NOMO-1 treated with dmso at 0.1 percent for 144 hours (cell line): ENCODE measurements around the gene MLKL.

Experiments used
- DNase-seq: peaks from one replicate; lab custom pipeline; 2025; ENCODE audit not compliant: unreplicated experiment; lab: John Stamatoyannopoulos, UW

Gene MLKL

DNA sequence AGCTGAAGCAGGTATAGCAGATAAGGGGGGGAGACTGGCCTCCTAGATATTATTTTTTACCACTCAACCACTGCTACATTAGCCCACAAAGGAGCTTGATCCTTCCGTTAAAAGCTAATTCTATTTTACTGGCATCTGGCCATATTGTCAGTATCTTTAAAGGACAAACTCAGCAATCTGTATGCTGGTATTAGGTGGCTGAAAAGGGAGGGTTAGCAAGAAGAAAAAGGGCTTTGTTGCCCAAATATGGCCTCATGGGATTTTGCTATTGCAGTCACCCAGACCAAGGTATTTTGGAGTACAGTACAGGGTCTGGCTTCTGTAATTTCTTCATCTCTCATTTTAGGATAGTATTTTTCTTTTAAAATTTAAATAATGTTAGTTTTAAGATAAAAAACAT is 48.4 kb downstream of the MLKL start:
- DNase-seq = no peak

GRCh38 chr16:74651841-74652240 is 48.8 kb downstream of the MLKL start:
- DNase-seq = no peak

- DNase-seq = no peak
Measured at GRCh38 chr16:74650966-74651567, 49.6 kb downstream of the MLKL start.

GRCh38 chr16:74649839-74650504 is 50.7 kb downstream of the MLKL start:
- no peak for DNase-seq

DNA sequence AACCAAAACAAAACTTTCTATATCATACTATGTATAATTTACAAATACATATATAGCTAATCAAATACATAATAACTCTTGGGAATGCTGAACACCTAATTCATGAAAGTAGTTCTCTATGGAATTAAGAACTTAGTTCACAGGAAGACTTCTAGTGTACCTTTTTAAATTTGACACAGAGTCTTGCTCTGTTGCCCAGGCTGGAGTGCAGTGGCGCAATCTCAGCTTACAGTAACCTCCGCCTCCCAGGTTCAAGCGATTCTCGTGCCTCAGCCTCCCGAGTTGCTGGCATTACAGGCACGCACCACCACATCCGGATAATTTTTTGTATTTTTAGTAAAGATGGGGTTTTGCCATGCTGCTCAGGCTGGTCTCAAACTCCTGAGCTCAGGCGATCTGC is 58.7 kb downstream of the MLKL start:
- no peak for DNase-seq

- DNase-seq = no peak
Measured at GRCh38 chr16:74637742-74638453, 62.8 kb downstream of the MLKL start.

GRCh38 chr16:74635303-74635702 is 65.4 kb downstream of the MLKL start:
- no peak for DNase-seq

- DNase-seq = no peak
Measured at GRCh38 chr16:74633686-74634085, 67.0 kb downstream of the MLKL start.

DNA sequence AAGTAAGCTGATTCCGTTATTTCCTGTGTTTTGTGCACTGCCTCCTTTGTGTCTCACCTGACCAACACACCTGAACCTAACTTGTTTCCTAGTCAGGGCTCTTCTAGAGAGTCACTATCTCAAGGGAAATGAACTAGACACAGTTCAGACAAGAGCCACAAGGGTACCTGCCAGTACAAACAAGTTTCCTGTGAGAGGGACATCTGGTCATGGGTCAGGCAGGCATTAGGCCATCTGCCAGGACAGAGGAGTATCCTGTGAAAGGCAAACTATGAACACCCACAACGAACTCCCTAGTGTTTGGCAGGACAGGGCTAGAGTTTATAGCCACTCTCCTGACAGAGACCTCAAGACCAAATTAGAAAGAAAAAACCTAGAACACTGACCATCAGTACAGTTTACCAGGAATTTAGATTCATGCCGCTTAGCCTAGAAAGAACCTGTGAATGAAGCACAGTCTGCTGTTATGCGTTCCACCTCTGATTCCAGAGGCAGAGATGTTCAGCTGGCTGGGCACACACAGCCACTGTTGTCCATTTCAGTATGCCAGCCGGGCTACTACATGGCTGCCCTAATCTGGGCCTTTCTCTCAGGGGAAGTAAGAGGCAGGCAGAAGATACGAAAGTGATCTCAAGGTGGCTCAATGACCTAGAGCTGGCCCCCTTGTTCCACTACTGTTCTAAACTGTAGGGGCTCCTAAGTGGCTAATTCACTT is 73.0 kb downstream of the MLKL start:
- no peak for DNase-seq

- DNase-seq = no peak
Measured at GRCh38 chr16:74626741-74627416, 73.8 kb downstream of the MLKL start.

DNA sequence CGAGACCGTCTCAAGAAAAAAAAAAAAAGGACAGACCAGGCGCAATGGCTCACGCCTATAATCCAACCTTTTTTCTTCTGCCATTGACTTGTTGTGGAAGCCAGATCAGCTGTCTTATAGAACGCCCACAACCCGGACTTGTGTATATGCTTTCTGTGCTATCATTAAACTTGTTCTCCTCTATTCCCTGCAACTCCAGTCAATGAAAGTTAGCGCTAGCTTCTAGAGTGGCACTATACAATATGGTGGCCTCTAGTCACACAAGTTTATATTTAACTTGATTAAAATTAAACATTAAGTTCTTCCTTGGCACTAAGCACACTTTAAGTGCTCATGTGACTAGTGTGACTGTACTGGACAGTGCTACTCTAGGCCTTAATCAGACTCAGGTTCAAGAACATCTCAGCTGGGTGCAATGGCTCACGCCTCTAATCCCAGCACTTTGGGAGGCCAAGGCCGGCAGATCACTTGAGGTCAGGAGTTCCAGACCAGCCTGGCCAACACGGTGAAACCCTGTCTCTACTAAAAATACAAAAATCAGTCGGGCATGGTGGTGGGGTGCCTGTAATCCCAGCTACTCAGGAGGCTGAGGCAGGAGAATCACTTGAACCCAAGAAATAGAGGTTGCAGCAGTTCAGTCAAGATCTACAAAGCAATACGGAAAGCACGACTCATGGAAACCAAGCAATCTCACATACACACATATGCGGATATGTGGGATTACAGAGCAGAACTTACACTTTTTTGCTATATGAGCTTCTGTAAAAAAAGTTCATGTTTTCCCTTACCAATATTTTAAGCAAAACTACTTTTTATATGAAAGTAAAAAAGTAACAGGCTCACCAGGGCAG is 74.9 kb downstream of the MLKL start:
- no peak for DNase-seq

DNA sequence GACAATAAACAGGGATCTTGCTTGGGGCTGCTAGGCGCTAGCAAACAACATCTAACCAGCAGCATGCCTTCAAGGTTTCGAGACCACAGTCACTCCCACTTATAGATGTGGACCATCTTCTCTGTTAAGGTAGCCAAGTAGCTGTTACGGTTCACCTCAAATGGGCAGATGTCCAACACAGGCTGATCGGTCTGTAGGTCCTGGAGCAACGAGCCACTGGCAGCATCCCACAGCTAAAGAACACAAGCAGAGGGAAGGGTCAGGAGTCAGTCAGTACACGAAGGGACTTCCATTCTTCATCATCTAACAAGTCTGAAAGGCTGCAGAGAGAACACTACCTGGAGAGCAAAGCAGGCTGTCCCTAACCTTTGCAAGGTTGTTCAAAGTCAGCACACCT is 76.8 kb downstream of the MLKL start:
- DNase-seq = no peak

DNA sequence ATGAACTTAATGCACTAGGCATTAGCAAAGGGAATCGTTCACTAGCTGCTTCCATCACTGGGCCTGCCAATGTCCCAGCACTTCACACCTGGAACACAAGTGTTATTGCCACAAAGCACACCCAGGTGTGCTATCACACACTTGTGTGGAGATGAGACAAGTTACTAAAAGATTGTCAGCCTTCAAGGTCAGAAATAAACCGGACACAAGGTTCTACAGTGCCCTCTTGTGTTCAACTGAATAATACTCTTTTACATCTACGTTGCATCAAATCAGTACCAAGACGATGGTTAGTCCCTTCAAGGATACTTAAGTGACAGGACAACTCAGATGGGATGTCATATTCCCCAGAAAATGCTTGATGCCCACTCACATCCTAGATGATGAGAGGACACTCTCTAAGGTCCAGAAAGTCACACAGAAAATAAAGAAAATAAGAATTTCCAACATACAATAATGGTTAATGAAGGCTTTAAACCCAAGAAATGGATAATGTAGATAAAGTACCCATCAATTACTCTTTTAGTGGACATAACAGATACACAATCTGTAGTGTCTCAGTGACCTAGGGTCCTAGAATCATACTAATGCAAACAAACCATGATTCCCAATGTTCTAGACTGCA is 77.3 kb downstream of the MLKL start:
- no peak for DNase-seq

GRCh38 chr16:74622005-74622404 is 78.7 kb downstream of the MLKL start:
- DNase-seq = no peak
